Activated naive CD4-positive, alpha-beta T cell treated with anti-CD3 and anti-CD28 coated beads for 36 hours (primary cell): ENCODE measurements around the gene UGT2A3. TPM values are rescaled to one million over a fixed set of nuclear protein-coding genes. Genes with fewer than 3 reads are reported as not detected.

Source experiments
- CTCF ChIA-PET: fragments of 350-600 bp; sonication (Branson Sonifier 250); formaldehyde crosslinking; loops from one replicate; lab custom pipeline; 2021; ENCODE audit warnings: antibody characterized with exemption; lab: Charles Lee
- DNase-seq: peaks from one replicate; pipeline ENCODE4 v3.0.0-alpha.2; 2020
- H3K27ac Mint-ChIP-seq: one replicate; pipeline ENCODE4 v1.8.0; 2021; ENCODE audit warnings: mild to moderate bottlenecking, mixed read lengths
- H3K27me3 Mint-ChIP-seq: one replicate; pipeline ENCODE4 v1.8.0; 2021; ENCODE audit warnings: low read depth, mixed read lengths
- H3K36me3 Mint-ChIP-seq: one replicate; pipeline ENCODE4 v1.8.0; 2021; ENCODE audit warnings: low read depth, mixed read lengths
- H3K4me1 Mint-ChIP-seq: one replicate; pipeline ENCODE4 v1.8.0; 2021; ENCODE audit warnings: low read depth, mixed read lengths
- H3K4me3 Mint-ChIP-seq: one replicate; pipeline ENCODE4 v1.8.0; 2021; ENCODE audit warnings: mild to moderate bottlenecking, moderate library complexity, mixed read lengths
- H3K9me3 Mint-ChIP-seq: one replicate; pipeline ENCODE4 v1.8.0; 2021; ENCODE audit warnings: mixed read lengths
- intact Hi-C: fragments of 100-400 bp; cut with micrococcal nuclease; formaldehyde crosslinking; loops from one replicate; pipeline ENCODE4 v1.15.1; 2023
- total RNA-seq, 2 experiments: library from RNA; stranded (reverse); gene quantifications; one replicate each; pipeline ENCODE4 v1.2.3, GENCODE V29; 2021

The UGT2A3 gene
- total RNA-seq, 2 experiments from 2014 or later: not detected

- H3K27ac Mint-ChIP-seq: no peak overlapping the region
- CTCF ChIA-PET: no interaction called here
- H3K27me3 Mint-ChIP-seq: no peaks in the 10 kb centered on the region
- no peaks in the 10 kb centered on the region for H3K9me3 Mint-ChIP-seq
- intact Hi-C loops: no loop called here
- no peaks in the 10 kb centered on the region for H3K4me1 Mint-ChIP-seq
- H3K4me3 Mint-ChIP-seq: no peak overlapping the region
- no peaks in the 10 kb centered on the region for H3K36me3 Mint-ChIP-seq
- DNase-seq: no peak
Observed at GRCh38 chr4:68907245-68907644, 44.4 kb downstream of the UGT2A3 start.

DNA sequence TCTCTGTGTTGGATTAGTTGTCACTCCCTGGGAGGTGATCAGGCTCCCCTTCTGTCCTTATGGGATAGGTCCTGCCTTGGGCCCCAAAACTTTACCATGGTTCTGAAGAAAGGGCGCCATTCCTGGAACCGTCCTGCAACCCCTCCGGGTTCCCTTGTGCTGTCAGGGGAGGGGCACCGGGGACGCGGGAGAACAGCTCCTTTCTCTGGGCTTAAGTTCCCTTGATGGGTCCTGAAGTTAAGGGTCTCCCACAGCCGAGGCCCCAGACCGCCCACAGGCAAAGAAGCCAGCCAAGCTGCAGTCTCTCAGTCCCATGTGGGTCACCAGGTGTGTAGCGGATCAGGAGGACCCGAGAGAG is 44.8 kb downstream of the UGT2A3 start:
- H3K36me3 Mint-ChIP-seq: no peaks in the 10 kb centered on the region
- H3K27ac Mint-ChIP-seq: no peak overlapping the region
- H3K4me1 Mint-ChIP-seq: no peaks in the 10 kb centered on the region
- H3K27me3 Mint-ChIP-seq: no peaks in the 10 kb centered on the region
- no peak for DNase-seq
- H3K9me3 Mint-ChIP-seq: no peaks in the 10 kb centered on the region
- intact Hi-C loops: no loop called here
- H3K4me3 Mint-ChIP-seq: no peak overlapping the region
- CTCF ChIA-PET: no interaction called here

- intact Hi-C loops: no loop called here
- Mint-ChIP-seq H3K4me1 (no peaks in the 10 kb centered on the region), H3K9me3 (no peaks in the 10 kb centered on the region), H3K27ac (no peak overlapping the region), H3K36me3 (no peaks in the 10 kb centered on the region), H3K27me3 (no peaks in the 10 kb centered on the region), H3K4me3 (no peak overlapping the region)
- CTCF ChIA-PET: no interaction called here
- no peak for DNase-seq
Observed at GRCh38 chr4:68905939-68906779, 45.4 kb downstream of the UGT2A3 start.

GRCh38 chr4:68905598-68905938 is 46.0 kb downstream of the UGT2A3 start:
- DNase-seq: no peak
- Mint-ChIP-seq H3K9me3 (no peaks in the 10 kb centered on the region), H3K4me1 (no peaks in the 10 kb centered on the region), H3K27me3 (no peaks in the 10 kb centered on the region), H3K4me3 (no peak overlapping the region), H3K36me3 (no peaks in the 10 kb centered on the region), H3K27ac (no peak overlapping the region)
- CTCF ChIA-PET: no interaction called here
- intact Hi-C loops: no loop called here

DNA sequence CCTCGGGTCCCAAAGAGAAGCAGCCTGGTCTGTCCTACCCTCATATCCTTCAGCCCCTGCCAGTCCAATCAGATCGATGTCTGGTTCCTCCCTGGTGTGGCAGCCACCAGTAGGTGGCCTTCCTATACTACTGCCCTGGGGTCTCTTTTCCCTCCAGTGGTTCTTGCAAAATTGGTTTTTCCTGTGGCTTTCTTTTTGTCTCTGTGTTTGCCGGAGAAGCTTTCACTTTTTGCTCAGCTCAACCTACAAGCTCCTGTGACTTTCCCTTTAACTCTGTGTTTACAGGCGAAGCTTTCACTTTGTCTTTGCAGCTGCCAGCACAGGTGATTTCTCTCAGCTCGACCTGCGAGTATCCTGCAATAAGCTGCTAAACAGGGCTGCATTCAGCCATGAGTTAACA is 46.8 kb downstream of the UGT2A3 start:
- CTCF ChIA-PET: interaction anchor here (0.6 kb wide), 1 partner anchor 574 kb away, joined by 3 read pairs; no protein-coding TSS in a partner anchor
- Mint-ChIP-seq H3K27me3 (no peaks in the 10 kb centered on the region), H3K4me3 (no peak overlapping the region), H3K36me3 (no peaks in the 10 kb centered on the region), H3K27ac (no peak overlapping the region), H3K9me3 (no peaks in the 10 kb centered on the region), H3K4me1 (no peaks in the 10 kb centered on the region)
- DNase-seq: no peak
- intact Hi-C loops: no loop called here

GRCh38 chr4:68896749-68897148 is 54.9 kb downstream of the UGT2A3 start:
- CTCF ChIA-PET: no interaction called here
- intact Hi-C loops: no loop called here
- H3K27me3 Mint-ChIP-seq: no peaks in the 10 kb centered on the region
- no peaks in the 10 kb centered on the region for H3K36me3 Mint-ChIP-seq
- no peak overlapping the region for H3K4me3 Mint-ChIP-seq
- DNase-seq: no peak
- no peaks in the 10 kb centered on the region for H3K4me1 Mint-ChIP-seq
- no peak overlapping the region for H3K27ac Mint-ChIP-seq
- peaks cover 3% of the 10 kb centered on the region for H3K9me3 Mint-ChIP-seq

- Mint-ChIP-seq H3K9me3 (peaks cover 3% of the 10 kb centered on the region), H3K27ac (no peak overlapping the region), H3K36me3 (no peaks in the 10 kb centered on the region), H3K4me3 (no peak overlapping the region), H3K27me3 (no peaks in the 10 kb centered on the region), H3K4me1 (no peaks in the 10 kb centered on the region)
- CTCF ChIA-PET: no interaction called here
- intact Hi-C loops: no loop called here
- DNase-seq: no peak
Observed at GRCh38 chr4:68895561-68896198, 55.9 kb downstream of the UGT2A3 start.

- H3K27ac Mint-ChIP-seq: no peak overlapping the region
- no peak for DNase-seq
- no peaks in the 10 kb centered on the region for H3K27me3 Mint-ChIP-seq
- CTCF ChIA-PET: no interaction called here
- intact Hi-C loops: no loop called here
- no peaks in the 10 kb centered on the region for H3K36me3 Mint-ChIP-seq
- H3K9me3 Mint-ChIP-seq: peaks cover 3% of the 10 kb centered on the region
- H3K4me1 Mint-ChIP-seq: no peaks in the 10 kb centered on the region
- no peak overlapping the region for H3K4me3 Mint-ChIP-seq
Observed at GRCh38 chr4:68892861-68893260, 58.7 kb downstream of the UGT2A3 start.

- DNase-seq: no peak
- H3K4me3 Mint-ChIP-seq: no peak overlapping the region
- no peaks in the 10 kb centered on the region for H3K27me3 Mint-ChIP-seq
- no peaks in the 10 kb centered on the region for H3K36me3 Mint-ChIP-seq
- H3K4me1 Mint-ChIP-seq: no peaks in the 10 kb centered on the region
- CTCF ChIA-PET: no interaction called here
- intact Hi-C loops: no loop called here
- no peak overlapping the region for H3K27ac Mint-ChIP-seq
- peaks cover 3% of the 10 kb centered on the region for H3K9me3 Mint-ChIP-seq
Observed at GRCh38 chr4:68891678-68892077, 59.9 kb downstream of the UGT2A3 start.

DNA sequence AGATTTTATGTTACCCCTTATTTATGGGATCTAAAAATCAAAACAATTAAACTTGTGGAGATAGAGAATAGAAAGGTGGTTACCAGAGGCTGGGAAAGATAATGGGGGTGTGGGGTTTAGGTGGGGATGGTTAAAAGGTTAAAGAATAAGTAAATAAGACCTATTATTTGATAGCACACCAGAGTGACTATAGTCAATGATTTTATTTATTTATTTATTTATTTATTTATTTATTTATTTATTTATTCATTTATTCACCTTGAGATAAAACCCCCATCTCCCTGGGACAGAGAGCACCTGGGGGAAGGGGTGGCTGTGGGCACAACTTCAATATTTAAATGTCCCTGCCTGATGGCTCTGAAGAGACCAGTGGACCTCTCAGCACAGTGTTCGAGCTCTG is 66.1 kb downstream of the UGT2A3 start:
- Mint-ChIP-seq H3K36me3 (no peaks in the 10 kb centered on the region), H3K27me3 (no peaks in the 10 kb centered on the region), H3K4me1 (no peaks in the 10 kb centered on the region), H3K9me3 (no peaks in the 10 kb centered on the region), H3K4me3 (no peak overlapping the region), H3K27ac (no peak overlapping the region)
- intact Hi-C loops: no loop called here
- CTCF ChIA-PET: no interaction called here
- DNase-seq: no peak

DNA sequence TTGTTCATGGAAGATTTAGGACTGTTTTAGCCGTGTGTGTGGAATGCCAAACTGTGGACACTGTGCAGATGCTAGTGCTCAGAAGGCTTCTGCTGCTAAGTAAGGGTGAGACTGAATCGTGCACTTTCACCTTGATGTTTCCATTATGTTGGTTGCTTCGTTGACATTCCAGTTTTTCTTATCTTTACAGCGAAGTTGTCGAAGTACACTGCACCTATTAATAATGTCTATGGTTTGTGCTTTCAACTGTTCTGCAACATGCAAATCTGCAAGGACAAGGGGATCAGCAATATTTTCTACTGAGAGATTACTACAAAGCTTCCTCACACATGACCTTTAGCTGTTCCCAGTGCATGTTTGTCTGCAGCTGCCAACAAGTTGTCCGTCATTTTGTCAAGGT is 67.7 kb downstream of the UGT2A3 start:
- Mint-ChIP-seq H3K36me3 (no peaks in the 10 kb centered on the region), H3K9me3 (no peaks in the 10 kb centered on the region), H3K27me3 (no peaks in the 10 kb centered on the region), H3K4me1 (no peaks in the 10 kb centered on the region), H3K4me3 (no peak overlapping the region), H3K27ac (no peak overlapping the region)
- no peak for DNase-seq
- intact Hi-C loops: no loop called here
- CTCF ChIA-PET: no interaction called here
